Psoas muscle (tissue), 8 donors: ENCODE measurements around the gene SEMA6D. TPM values are rescaled to one million over a fixed set of nuclear protein-coding genes. Genes with fewer than 3 reads are reported as not detected.
"Not testable (repeated sequence)": the region's sequence is repeated elsewhere in the genome, so short reads cannot be mapped to it uniquely, and the experiment has no call there.

Source experiments
- ATAC-seq, 4 donors: fragments of 200-7000 bp; cut with Tn5 transposase; one replicate each; pipeline ENCODE4 v1.9.1; 2020; ENCODE audit warnings: moderate library complexity in 3 of 4, mild to moderate bottlenecking in 2 of 4
- DNase-seq, 2 donors: peaks; one replicate each; pipeline ENCODE4 v3.0.0-alpha.2; 2020
- H3K27ac ChIP-seq: fragments of 200-600 bp; one replicate; pipeline ENCODE4 v1.8.0; 2022
- H3K27me3 ChIP-seq, 3 donors: fragments of 200-600 bp in 1 of 3; one replicate each; pipeline versions ENCODE4 v1.6.1 to v1.8.0; 2013 to 2022; ENCODE audit warnings: low read length in 2 of 3, mild to moderate bottlenecking in 2 of 3, moderate library complexity in 1 of 3; ENCODE audit not compliant: insufficient read depth in 3 of 3
- H3K36me3 ChIP-seq, 2 donors: fragments of 200-600 bp in 1 of 2; one replicate each; pipeline versions ENCODE4 v1.6.1 to v1.8.0; 2013 to 2022; ENCODE audit warnings: low read depth in 1 of 2, mild to moderate bottlenecking in 1 of 2, moderate library complexity in 1 of 2; ENCODE audit not compliant: insufficient read depth in 1 of 2
- H3K4me1 ChIP-seq: fragments of 200-600 bp; one replicate; pipeline ENCODE4 v1.8.0; 2022
- H3K4me3 ChIP-seq: fragments of 200-600 bp; one replicate; pipeline ENCODE4 v1.8.0; 2022; ENCODE audit warnings: mild to moderate bottlenecking
- H3K9me3 ChIP-seq: fragments of 200-600 bp; one replicate; pipeline ENCODE4 v1.8.0; 2022
- WGBS, 3 donors: extraction: QIAGEN DNeasy Blood & Tissue Kit; methylation state at CpG; one replicate each; pipeline versions ENCODE4 v1.1.6 to v1.1.7; 2013; 5-methylcytosine and 5-hydroxymethylcytosine counted together
- intact Hi-C, 2 donors: fragments of 100-400 bp; cut with DNase I; formaldehyde crosslinking; loops; one replicate each; pipeline versions ENCODE4 v1.11.0 to v1.14.2; 2022
- polyA plus RNA-seq, 3 donors: library from polyadenylated mRNA; stranded (reverse); fragments of 200-250 nt; gene quantifications; one replicate each; pipeline ENCODE4 v1.2.3, GENCODE V29; 2013
- total RNA-seq, 4 donors: library from RNA; stranded (reverse); fragmentation: NEBNext Ultra II Directional in 2 of 4; extraction: Animal tissue kit (Norgen Biotek cat#: 25700) in 2 of 4; gene quantifications; one replicate each; pipeline versions ENCODE4 v1.2.1 to v1.2.4, GENCODE V29; 2021 to 2023
- TF ChIP-seq, protein P1 (sequence below): fragments of 200-600 bp; IDR thresholded peaks from one replicate; pipeline ENCODE4 v1.8.0; 2022; ENCODE audit warnings: antibody characterized with exemption
- donor health status: healthy with polysubstance abuse.
- donor health status: DM: no; HTN: no; CAD: no; lungs with moderate emphysema.
- donor health status: Bipolar disorder and iron deficiency.
- donor health status: healthy.
- donor health status: DM: yes; HTN: yes; CAD: no.
- donor health status: DM: no; HTN: no; CAD: no.
- donor health status: DM: no; HTN: no; CAD: no.
- donor health status: DM: yes; HTN: yes; CAD: no.

Gene SEMA6D
- total and polyA plus RNA-seq, 7 donors: 1.1 to 7.4 (median 3.6) TPM

DNA sequence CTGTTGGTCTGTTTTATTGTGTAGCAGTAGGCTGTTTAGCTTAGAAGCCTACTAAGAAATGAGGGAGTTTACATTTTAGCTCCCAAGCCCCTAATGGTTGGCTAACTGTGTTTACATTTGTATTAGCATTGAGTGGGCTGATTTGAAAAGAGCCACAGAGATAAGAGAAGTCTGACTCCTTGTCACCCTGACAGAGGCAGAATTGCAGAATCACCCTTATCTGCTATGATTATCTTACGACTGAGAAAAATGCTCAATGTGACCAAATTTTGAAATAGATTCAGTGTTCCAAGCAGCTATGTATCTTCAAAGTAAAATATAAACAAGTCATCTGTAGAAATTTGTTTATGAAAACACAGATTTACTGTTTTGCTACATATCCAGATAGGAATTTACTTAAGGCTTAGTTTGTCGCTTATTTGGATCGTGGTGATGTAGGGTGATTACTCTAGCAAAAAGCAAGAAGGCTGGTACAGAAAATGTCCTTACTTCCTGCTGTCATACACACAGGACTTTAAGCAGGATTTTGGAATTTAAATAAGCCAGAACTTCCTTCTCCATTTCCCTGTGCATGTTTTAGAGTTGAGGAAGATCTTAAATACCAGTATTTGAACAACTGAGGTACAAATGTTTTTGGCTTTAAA, 19.0 kb downstream of the SEMA6D start:
- H3K36me3 ChIP-seq: no peaks in the 10 kb centered on the region
- intact Hi-C loops: no loop called here
- H3K4me1 ChIP-seq: peaks cover 50% of the 10 kb centered on the region
- H3K27me3 ChIP-seq: no peaks in the 10 kb centered on the region
- DNase-seq (no peak), ATAC-seq (peak in 1 of 4 donors; percentile 10)
- 28 to 49% (median 32%) methylated on average over 3 of the region's 3 CpGs for whole genome bisulfite sequencing, 3 donors
- TF ChIP-seq, protein P1, sequence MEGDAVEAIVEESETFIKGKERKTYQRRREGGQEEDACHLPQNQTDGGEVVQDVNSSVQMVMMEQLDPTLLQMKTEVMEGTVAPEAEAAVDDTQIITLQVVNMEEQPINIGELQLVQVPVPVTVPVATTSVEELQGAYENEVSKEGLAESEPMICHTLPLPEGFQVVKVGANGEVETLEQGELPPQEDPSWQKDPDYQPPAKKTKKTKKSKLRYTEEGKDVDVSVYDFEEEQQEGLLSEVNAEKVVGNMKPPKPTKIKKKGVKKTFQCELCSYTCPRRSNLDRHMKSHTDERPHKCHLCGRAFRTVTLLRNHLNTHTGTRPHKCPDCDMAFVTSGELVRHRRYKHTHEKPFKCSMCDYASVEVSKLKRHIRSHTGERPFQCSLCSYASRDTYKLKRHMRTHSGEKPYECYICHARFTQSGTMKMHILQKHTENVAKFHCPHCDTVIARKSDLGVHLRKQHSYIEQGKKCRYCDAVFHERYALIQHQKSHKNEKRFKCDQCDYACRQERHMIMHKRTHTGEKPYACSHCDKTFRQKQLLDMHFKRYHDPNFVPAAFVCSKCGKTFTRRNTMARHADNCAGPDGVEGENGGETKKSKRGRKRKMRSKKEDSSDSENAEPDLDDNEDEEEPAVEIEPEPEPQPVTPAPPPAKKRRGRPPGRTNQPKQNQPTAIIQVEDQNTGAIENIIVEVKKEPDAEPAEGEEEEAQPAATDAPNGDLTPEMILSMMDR: no peak
- peak overlapping the region; percentile 31 for H3K4me3 ChIP-seq
- H3K9me3 ChIP-seq: no peaks in the 10 kb centered on the region
- H3K27ac ChIP-seq: peak overlapping the region; percentile 74

DNA sequence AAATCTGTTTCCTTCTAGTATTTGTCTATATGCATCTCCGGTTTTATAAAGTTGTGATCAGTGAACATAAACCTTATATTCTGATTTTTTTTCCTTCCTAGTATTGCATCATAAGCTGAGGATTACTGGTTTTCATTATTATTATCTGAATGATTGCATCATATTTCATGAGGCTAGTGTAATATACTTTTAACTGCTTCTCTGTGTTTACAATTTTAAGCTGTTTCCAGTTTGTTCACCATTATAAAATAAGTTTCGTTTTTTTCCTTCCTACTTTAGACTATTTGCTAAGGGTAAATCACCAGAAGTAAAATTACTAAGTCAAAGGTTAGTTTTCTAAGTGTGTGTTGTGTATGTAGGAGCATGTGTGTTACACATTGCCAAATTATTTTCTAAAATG, 20.2 kb downstream of the SEMA6D start:
- H3K4me1 ChIP-seq: peaks cover 41% of the 10 kb centered on the region
- 84 to 91% (median 88%) methylated on average over 2 of the region's 2 CpGs for WGBS, 3 donors
- H3K4me3 ChIP-seq: no peak overlapping the region
- intact Hi-C loops: no loop called here
- ATAC-seq (no peak), DNase-seq (no peak)
- H3K36me3 ChIP-seq: no peaks in the 10 kb centered on the region
- peak overlapping the region; percentile 74 for H3K27ac ChIP-seq
- H3K9me3 ChIP-seq: no peaks in the 10 kb centered on the region
- H3K27me3 ChIP-seq: no peaks in the 10 kb centered on the region
- TF ChIP-seq, protein P1: no peak

DNA sequence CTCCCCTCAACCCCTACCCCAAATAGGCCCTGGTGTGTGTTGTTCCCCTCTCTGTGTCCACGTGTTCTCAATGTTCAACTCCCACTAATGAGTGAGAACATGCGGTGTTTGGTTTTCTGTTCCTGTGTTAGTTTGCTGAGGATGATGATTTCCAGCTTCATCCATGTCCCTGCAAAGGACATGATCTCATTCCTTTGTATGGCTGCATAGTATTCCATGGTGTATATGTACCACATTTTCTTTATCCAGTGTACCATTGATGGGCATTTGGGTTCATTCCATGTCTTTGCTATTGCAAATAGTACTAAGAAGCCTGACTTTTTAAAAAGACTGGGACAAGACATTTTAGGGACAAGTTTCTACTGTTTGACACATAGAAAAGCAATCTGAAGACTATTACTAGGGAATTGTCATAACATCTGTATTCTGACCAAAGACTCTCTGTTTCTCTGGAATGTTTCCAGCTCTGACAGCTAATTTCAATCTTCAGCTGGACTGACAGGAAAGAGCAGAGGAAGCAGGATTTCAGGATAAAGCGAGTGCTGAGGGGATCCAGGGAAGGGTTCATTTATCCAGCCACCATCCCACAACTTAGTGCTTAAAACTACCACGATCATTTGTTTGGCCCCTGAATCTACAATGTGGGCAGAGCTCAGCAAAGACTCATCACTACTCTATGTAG, 21.0 kb downstream of the SEMA6D start:
- H3K9me3 ChIP-seq, DNase-seq, H3K36me3 ChIP-seq, H3K27ac ChIP-seq, ATAC-seq, H3K4me3 ChIP-seq, H3K27me3 ChIP-seq, intact Hi-C loops: not testable (repeated sequence)
- 82 to 87% (median 86%) methylated on average over 4 of the region's 4 CpGs for WGBS, 3 donors
- peaks cover 33% of the 10 kb centered on the region for H3K4me1 ChIP-seq

DNA sequence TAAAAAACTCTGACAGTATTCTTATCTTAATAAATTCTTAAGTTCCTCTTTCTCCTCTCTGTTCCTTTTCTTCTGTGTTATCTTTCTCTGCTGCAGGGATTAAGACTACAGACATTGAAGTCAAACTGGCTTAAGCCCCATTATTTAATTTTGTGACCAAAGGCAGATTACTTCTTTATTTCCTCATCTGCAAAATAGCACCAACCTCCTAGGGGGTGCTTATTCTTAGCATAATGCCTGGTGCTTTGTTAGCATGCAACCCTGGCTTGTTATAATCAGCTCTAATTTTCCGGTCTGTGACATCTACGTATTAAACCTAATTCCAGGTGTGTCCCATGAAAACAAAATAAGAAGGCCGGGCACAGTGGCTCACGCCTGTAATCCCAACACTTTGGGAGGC, 23.8 kb downstream of the SEMA6D start:
- Histone ChIP-seq H3K27me3 (no peaks in the 10 kb centered on the region), H3K9me3 (no peaks in the 10 kb centered on the region), H3K4me1 (peaks cover 29% of the 10 kb centered on the region), H3K36me3 (no peaks in the 10 kb centered on the region), H3K27ac (no peak overlapping the region), H3K4me3 (no peak overlapping the region)
- TF ChIP-seq, protein P1: no peak
- DNase-seq (no peak), ATAC-seq (no peak)
- WGBS, 3 donors: 87 to 95% (median 91%) methylated on average over 4 of the region's 4 CpGs
- intact Hi-C loops: loop anchor here in 1 of 2 donors (10.0 kb wide), 1 partner anchor 546 kb away; no protein-coding TSS in a partner anchor

DNA sequence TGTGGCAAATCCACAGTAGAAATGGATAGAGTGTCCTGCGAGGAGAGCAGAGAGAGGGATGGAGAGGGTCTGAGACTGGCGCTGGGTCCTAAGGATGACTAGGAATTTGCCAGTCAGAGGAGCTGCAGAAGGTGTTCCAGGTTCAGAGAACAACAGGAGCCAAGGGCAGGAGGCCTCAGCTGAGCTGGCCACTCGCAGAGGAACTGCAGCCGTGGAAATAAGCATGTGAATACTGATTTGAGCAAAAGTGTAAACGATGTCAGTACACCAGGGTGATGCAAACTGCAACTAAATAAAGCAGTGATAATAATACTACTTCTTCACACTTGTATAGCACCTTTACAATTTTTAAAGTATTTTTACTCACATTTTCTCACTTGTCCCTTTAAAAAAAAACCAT, 24.6 kb downstream of the SEMA6D start:
- H3K27me3 ChIP-seq: no peaks in the 10 kb centered on the region
- 71 to 87% (median 75%) methylated on average over 5 of the region's 5 CpGs for WGBS, 3 donors
- H3K4me3 ChIP-seq: no peak overlapping the region
- no peak for ATAC-seq
- TF ChIP-seq, protein P1: no peak
- intact Hi-C loops: loop anchor here in 1 of 2 donors (10.0 kb wide), 1 partner anchor 547 kb away; no protein-coding TSS in a partner anchor
- peaks cover 24% of the 10 kb centered on the region for H3K4me1 ChIP-seq
- H3K36me3 ChIP-seq: no peaks in the 10 kb centered on the region
- no peak for DNase-seq
- no peak overlapping the region for H3K27ac ChIP-seq
- no peaks in the 10 kb centered on the region for H3K9me3 ChIP-seq
